NCI-H1436 (cell line): Measurements from ENCODE around the gene TNXB.
"Not testable (repeated sequence)": the region's sequence is repeated elsewhere in the genome, so short reads cannot be mapped to it uniquely, and the experiment has no call there.

Experiments used
- DNase-seq: peaks from one replicate; lab custom pipeline; 2025; lab: John Stamatoyannopoulos, UW

Gene TNXB

DNA sequence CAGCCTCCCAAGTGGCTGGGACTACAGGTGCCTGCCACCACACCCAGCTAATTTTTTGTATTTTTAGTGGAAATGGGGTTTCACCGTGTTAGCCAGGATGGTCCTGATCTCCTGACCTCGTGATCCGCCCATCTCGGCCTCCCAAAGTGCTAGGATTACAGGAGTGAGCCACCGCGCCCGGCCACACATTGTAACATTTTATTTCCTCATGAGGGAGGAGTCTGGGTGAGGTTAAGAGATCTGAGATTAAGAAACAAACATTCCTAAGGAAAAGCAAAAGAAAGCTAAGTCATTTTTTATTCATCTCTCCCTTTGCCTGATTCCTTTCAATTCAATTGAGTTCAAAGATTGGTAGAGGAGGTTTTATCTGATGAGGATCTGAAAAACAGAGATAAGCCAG is 35.1 kb upstream of the TNXB start:
- DNase-seq: not testable (repeated sequence)

DNA sequence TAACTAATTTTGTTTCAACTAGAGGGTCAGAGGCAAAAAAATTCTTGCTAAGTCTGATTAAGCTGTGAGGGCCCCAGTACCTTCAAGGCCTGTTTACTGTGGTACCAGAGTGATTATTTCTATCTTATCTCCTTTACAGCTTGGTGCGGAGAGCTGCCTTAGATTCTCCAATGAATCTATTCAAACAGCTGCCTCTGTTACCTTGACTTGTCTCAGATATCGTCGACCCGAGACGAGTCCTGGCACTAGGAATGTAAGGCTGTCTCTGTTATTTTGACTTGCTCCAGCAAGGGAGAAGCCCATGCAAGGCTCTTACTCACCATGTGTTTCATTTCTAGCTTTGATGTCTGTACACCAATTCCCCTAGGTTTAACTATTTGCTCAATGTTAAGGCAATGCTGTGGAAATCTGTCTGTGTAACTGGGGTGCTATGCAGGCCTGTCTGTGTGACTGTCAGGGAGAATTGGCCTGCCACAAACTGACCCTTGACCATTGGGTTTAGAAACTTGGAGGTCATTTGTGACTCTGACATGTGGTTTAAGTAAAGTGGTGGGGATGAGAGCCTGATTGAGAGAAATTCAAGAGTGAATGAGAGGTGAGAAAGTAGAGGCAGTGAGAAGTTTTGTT is 31.4 kb upstream of the TNXB start:
- DNase-seq: no peak

DNA sequence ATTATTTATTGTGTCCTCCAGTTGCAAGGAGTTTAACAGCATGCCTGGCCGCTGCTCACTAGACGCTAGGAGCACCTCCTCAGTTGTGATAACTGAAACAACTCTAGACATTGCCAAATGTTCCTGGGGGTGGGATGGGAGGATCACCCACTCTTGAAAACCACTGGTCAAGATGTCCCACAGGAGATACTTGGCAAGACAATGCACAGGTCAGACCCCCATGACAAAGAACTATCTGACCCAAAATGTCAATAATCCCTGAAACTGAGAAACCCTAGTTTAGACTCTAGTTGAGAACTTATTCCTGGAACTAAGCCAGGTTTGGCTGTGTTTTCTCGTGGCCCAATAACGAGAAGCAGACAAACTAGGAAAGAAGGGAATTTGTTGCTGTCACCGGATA is 30.5 kb upstream of the TNXB start:
- no peak for DNase-seq

DNA sequence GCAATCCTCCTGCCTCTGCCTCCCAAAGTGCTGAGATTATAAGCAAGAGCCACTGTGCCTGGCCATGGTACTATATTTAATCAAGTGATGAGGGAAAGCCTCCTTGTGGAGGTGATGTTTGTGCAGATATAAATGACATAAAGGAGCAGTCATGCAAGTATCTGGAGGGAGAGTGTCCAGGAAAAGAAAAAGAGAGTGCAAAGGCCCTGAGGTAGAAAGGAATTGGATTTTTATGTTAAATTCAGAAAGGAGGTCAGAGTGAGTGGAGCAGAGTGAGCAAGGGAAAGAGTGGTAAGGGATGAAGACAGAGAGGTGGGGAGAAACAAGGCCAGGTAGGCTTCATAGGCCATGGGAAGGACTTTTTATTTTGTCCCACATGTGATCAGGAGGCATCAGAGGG is 28.3 kb upstream of the TNXB start:
- no peak for DNase-seq

GRCh38 chr6:32133786-32134185 is 24.6 kb upstream of the TNXB start:
- DNase-seq: no peak

GRCh38 chr6:32132110-32132509 is 23.0 kb upstream of the TNXB start:
- no peak for DNase-seq

DNA sequence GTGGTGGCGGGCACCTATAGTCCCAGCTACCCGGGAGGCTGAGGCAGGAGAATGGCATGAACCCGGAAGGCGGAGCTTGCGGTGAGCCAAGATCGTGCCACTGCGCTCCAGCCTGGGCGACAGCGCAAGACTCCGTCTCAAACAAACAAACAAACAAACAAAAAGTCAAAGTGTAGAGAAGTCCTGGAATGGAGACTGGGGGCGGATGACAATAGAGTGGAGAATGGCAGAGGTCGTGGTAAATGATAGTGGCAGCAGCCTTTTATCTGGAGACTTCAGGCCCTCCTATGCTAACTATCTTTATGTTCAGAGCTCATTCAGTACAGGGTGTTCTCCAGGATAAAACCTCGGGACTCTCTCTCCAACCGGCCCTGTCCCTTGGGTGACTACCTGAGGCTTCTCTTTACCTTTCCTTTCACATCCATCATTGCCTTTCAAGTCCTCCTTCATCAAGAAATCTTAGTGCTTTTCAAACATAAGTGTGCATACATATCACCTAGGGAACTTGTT is 22.4 kb upstream of the TNXB start:
- no peak for DNase-seq

- no peak for DNase-seq
Observed at GRCh38 chr6:32129297-32130088, 20.4 kb upstream of the TNXB start.

- DNase-seq: no peak
Observed at GRCh38 chr6:32128751-32129296, 19.7 kb upstream of the TNXB start.

GRCh38 chr6:32127717-32128592 is 18.8 kb upstream of the TNXB start, which contains the start of gene ATF6B:
TSS of gene ATF6B (minus strand) at chr6:32128246. CDS start at chr6:32128207, 39 bp downstream.
- peak; percentile 98 for DNase-seq

GRCh38 chr6:32127409-32127716 is 18.2 kb upstream of the TNXB start:
- no peak for DNase-seq

- DNase-seq: no peak
Observed at GRCh38 chr6:32126880-32127279, 17.7 kb upstream of the TNXB start.

DNA sequence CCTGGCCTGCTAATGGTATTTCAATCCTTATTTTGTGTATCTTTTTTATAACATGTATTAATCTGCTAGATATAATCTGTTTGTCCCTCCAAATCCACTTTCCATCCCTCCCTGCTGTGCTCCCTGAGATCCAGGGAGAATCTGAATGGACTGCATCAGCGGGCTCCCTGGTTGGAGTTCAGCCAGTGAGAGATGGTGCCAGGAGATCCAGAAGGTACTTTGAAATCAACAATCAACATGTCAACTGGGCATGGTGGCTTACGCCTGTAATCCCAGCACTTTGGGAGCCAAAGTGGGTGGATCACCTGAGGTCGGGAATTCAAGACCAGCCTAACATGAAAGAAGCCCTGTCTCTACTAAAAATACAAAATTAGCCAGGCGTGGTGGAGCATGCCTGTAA is 14.5 kb upstream of the TNXB start:
- DNase-seq: no peak

- no peak for DNase-seq
Observed at GRCh38 chr6:32120573-32121059, 11.5 kb upstream of the TNXB start.

DNA sequence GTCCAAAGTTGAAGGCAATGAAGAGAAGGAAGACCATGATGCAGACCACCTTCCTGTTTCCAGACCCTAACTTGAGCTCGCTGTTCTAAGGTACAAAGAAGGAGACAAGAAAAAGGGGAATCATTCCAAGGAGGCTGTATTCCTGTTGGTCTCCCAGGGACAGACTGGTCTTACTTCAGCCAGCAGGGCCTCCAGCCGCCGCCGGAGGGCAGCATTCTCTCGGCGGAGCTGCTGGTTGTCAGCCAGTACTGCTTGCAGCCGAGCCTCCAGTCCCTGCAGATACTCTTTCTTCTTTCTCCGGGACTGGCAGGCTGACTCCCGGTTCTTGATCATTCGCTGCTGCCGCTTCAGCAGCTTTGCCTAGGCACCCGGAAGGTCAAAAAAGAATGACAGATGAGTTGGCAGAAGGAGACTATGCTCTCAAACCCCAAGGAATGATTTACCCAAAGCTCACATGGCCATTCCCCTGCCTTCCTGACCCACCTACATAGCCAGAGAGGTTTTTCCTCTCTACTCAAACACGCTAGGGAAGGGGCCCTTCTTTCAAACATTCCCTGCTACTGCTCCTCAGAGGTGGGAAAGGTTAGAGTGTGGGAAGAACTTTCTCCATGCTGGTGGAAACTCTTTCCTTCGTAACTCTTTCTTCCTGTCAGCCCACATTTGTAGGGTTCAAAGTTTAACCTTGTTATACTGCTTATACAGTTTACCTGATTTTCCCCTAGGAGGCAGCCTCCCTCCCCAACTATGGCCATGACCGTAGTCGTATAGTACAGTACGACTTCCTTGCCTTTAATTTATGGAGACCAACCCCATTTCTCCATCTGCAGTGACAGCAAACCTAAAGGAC is 9.9 kb upstream of the TNXB start:
- peak; percentile 37 for DNase-seq

DNA sequence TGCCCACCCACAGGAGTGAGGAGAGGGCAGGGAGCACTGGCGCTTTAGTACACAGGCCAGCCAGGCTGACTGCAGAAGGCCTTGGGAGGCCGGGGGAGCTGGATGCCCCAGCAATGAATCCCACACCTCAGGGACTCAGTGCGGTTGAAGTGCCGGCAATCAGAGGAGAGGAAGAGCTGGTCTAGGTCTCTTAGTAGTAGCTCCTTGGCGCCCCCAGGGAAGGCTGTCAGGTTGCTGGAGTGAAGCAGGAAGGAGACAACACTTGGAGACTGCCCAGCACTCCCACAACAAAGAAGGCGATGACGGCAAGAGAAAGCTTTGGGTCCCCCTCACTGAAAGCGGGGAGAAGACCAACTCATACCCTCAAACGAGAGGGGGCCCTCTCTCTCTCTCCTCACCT is 8.3 kb upstream of the TNXB start:
- no peak for DNase-seq

- DNase-seq: no peak
Observed at GRCh38 chr6:32116674-32117073, 7.5 kb upstream of the TNXB start.

DNA sequence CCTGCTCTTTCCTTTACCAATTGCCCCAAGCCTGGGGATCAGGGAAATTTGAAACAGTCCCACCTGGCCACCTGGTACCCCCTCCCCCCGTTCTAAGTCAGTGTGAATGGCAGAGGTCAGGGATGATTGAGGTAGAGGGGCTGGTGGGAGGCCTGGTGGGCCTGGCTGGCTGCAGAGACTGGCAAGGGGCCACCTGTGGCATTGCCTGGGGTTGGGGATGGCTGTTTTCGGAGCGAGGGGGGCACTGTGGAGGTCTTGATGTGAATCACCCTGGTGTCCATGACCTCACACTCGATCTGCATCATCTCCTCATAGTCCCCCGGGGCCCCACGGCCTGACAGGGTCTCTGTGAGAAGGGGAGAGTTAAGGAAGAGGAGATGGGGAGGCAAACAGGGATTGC is 6.5 kb upstream of the TNXB start:
- DNase-seq: no peak

GRCh38 chr6:32114796-32115195 is 5.7 kb upstream of the TNXB start:
- DNase-seq: no peak

GRCh38 chr6:32113386-32114352 is 4.5 kb upstream of the TNXB start:
- DNase-seq: no peak
